ENCODE measurements around the gene GTF3C6. TPM values are rescaled to one million over a fixed set of nuclear protein-coding genes. Genes with fewer than 3 reads are reported as not detected.

Gene GTF3C6
- 73.1 TPM for polyA plus RNA-seq (2012; ENCODE audit: missing spikeins)

GRCh38 chr6:110958329-110959192, at the start of gene GTF3C6:
Gene GTF3C6, plus strand, starts transcription at chr6:110958706. Its CDS starts 64 bp downstream, at chr6:110958770.
- peak; percentile 93 for FAIRE-seq
- DNase-seq (ENCODE audit: insufficient read length) = peak; percentile 77
- TF ChIP-seq POLR2AphosphoS5 (IDR thresholded peaks at IDR 0.05; ENCODE audit: low read depth, low read length) (peak; percentile 93), TAF1 (IDR thresholded peaks at IDR 0.05; ENCODE audit: borderline replicate concordance, low read depth, low read length) (peak; percentile 94), POLR2A (IDR thresholded peaks at IDR 0.05; ENCODE audit: low read depth, low read length) (peak; percentile 98)

GRCh38 chr6:110930781-110931180, 27.7 kb upstream of the GTF3C6 start:
- TF ChIP-seq POLR2A (IDR thresholded peaks at IDR 0.05; ENCODE audit: low read depth, low read length) (no peak), POLR2AphosphoS5 (IDR thresholded peaks at IDR 0.05; ENCODE audit: low read depth, low read length) (no peak), TAF1 (IDR thresholded peaks at IDR 0.05; ENCODE audit: borderline replicate concordance, low read depth, low read length) (no peak)
- peak; percentile 21 for FAIRE-seq
- DNase-seq (ENCODE audit: insufficient read length) = no peak

GRCh38 chr6:110933912-110934311, 24.6 kb upstream of the GTF3C6 start:
- FAIRE-seq = no peak
- TF ChIP-seq TAF1 (IDR thresholded peaks at IDR 0.05; ENCODE audit: borderline replicate concordance, low read depth, low read length) (no peak), POLR2AphosphoS5 (IDR thresholded peaks at IDR 0.05; ENCODE audit: low read depth, low read length) (no peak), POLR2A (IDR thresholded peaks at IDR 0.05; ENCODE audit: low read depth, low read length) (no peak)

GRCh38 chr6:110934381-110934898, 24.1 kb upstream of the GTF3C6 start:
- DNase-seq (ENCODE audit: insufficient read length) (no peak), FAIRE-seq (no peak)
- TF ChIP-seq POLR2AphosphoS5 (IDR thresholded peaks at IDR 0.05; ENCODE audit: low read depth, low read length) (no peak), TAF1 (IDR thresholded peaks at IDR 0.05; ENCODE audit: borderline replicate concordance, low read depth, low read length) (no peak), POLR2A (IDR thresholded peaks at IDR 0.05; ENCODE audit: low read depth, low read length) (no peak)

More at GRCh38 chr6:110933912-110934311, 24.6 kb upstream of the GTF3C6 start:
- no peak for DNase-seq (ENCODE audit: insufficient read length)

GRCh38 chr6:110935171-110935570, 23.3 kb upstream of the GTF3C6 start:
- FAIRE-seq (no peak), DNase-seq (ENCODE audit: insufficient read length) (no peak)
- TF ChIP-seq TAF1 (IDR thresholded peaks at IDR 0.05; ENCODE audit: borderline replicate concordance, low read depth, low read length) = no peak
- TF ChIP-seq POLR2A (IDR thresholded peaks at IDR 0.05; ENCODE audit: low read depth, low read length) = no peak
- TF ChIP-seq POLR2AphosphoS5 (IDR thresholded peaks at IDR 0.05; ENCODE audit: low read depth, low read length) = no peak

GRCh38 chr6:110938171-110938570, 20.3 kb upstream of the GTF3C6 start:
- FAIRE-seq = no peak
- no peak for DNase-seq (ENCODE audit: insufficient read length)
- TF ChIP-seq TAF1 (IDR thresholded peaks at IDR 0.05; ENCODE audit: borderline replicate concordance, low read depth, low read length) (no peak), POLR2AphosphoS5 (IDR thresholded peaks at IDR 0.05; ENCODE audit: low read depth, low read length) (no peak), POLR2A (IDR thresholded peaks at IDR 0.05; ENCODE audit: low read depth, low read length) (no peak)

- no peak for TF ChIP-seq TAF1 (IDR thresholded peaks at IDR 0.05; ENCODE audit: borderline replicate concordance, low read depth, low read length)
- TF ChIP-seq POLR2AphosphoS5 (IDR thresholded peaks at IDR 0.05; ENCODE audit: low read depth, low read length) = no peak
- no peak for TF ChIP-seq POLR2A (IDR thresholded peaks at IDR 0.05; ENCODE audit: low read depth, low read length)
- FAIRE-seq = no peak
Measured at GRCh38 chr6:110939429-110940200, 18.9 kb upstream of the GTF3C6 start.

GRCh38 chr6:110944681-110945151, 13.8 kb upstream of the GTF3C6 start:
- peak; percentile 50 for DNase-seq (ENCODE audit: insufficient read length)
- FAIRE-seq = peak; percentile 91
- TF ChIP-seq POLR2AphosphoS5 (IDR thresholded peaks at IDR 0.05; ENCODE audit: low read depth, low read length) (no peak), TAF1 (IDR thresholded peaks at IDR 0.05; ENCODE audit: borderline replicate concordance, low read depth, low read length) (no peak), POLR2A (IDR thresholded peaks at IDR 0.05; ENCODE audit: low read depth, low read length) (no peak)

More at GRCh38 chr6:110939429-110940200, 18.9 kb upstream of the GTF3C6 start:
- no peak for DNase-seq (ENCODE audit: insufficient read length)

- FAIRE-seq (no peak), DNase-seq (ENCODE audit: insufficient read length) (no peak)
- TF ChIP-seq POLR2AphosphoS5 (IDR thresholded peaks at IDR 0.05; ENCODE audit: low read depth, low read length) (no peak), POLR2A (IDR thresholded peaks at IDR 0.05; ENCODE audit: low read depth, low read length) (no peak)
Measured at GRCh38 chr6:110946498-110946897, 12.0 kb upstream of the GTF3C6 start.

GRCh38 chr6:110949679-110950285, 8.7 kb upstream of the GTF3C6 start:
- TF ChIP-seq POLR2A (IDR thresholded peaks at IDR 0.05; ENCODE audit: low read depth, low read length) (no peak), POLR2AphosphoS5 (IDR thresholded peaks at IDR 0.05; ENCODE audit: low read depth, low read length) (no peak), TAF1 (IDR thresholded peaks at IDR 0.05; ENCODE audit: borderline replicate concordance, low read depth, low read length) (no peak)
- no peak for FAIRE-seq

GRCh38 chr6:110950440-110950839, 8.1 kb upstream of the GTF3C6 start:
- TF ChIP-seq POLR2AphosphoS5 (IDR thresholded peaks at IDR 0.05; ENCODE audit: low read depth, low read length) (no peak), TAF1 (IDR thresholded peaks at IDR 0.05; ENCODE audit: borderline replicate concordance, low read depth, low read length) (no peak), POLR2A (IDR thresholded peaks at IDR 0.05; ENCODE audit: low read depth, low read length) (no peak)
- FAIRE-seq = no peak
- DNase-seq (ENCODE audit: insufficient read length) = no peak

More at GRCh38 chr6:110949679-110950285, 8.7 kb upstream of the GTF3C6 start:
- DNase-seq (ENCODE audit: insufficient read length) = no peak

Measured in GM12892 (cell line).